AG08395 (cell line): Measurements from ENCODE around the gene ZBTB21.
A peak's percentile ranks its signal among the peaks of the same experiment; 100 is the strongest.
"Not testable (repeated sequence)": the region's sequence is repeated elsewhere in the genome, so short reads cannot be mapped to it uniquely, and the experiment has no call there.

ENCODE experiments used
- DNase-seq: peaks from one replicate; pipeline ENCODE4 v3.0.0; 2012; ENCODE audit warnings: mixed read lengths, low spot score

ZBTB21 gene

GRCh38 chr21:41966872-41967621, 43.1 kb downstream of the ZBTB21 start:
- no peak for DNase-seq

DNA sequence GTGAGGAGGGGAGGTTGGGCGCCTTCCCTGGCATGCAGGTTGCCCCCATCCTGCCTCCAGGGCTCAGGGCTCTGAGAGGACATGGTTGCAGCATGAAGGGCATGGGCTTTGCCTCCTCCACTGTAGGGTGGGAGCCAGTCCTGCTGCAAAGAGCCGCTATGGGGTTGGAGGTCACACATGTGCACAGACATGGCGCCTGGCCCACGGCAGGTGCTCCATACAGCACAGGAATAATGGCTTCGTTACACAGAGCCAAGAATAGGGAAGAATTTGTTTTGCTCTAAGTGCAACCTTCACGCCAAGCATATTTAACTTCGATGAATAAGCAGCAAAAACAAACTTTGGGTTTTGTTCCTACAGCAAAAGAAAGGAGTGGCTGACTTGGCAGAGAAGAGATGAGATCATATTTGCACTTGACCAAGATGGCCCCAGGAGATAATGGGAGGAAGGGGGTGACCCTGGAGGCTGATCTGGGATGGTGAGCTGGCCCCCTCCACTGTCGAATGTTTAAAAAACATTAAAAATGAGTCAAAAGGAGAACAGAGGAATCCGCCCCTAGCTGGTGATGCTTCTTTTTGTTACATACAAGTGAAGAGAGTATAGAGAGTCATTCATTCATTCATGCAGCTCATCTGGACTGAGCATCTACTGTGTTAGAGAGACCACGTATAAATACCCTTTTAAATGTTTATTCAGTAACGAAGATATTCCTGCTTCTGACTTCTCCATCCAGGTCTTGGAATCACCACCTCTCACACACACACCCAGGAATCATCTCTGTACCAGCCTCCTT, 43.9 kb downstream of the ZBTB21 start:
- DNase-seq, result no peak

DNA sequence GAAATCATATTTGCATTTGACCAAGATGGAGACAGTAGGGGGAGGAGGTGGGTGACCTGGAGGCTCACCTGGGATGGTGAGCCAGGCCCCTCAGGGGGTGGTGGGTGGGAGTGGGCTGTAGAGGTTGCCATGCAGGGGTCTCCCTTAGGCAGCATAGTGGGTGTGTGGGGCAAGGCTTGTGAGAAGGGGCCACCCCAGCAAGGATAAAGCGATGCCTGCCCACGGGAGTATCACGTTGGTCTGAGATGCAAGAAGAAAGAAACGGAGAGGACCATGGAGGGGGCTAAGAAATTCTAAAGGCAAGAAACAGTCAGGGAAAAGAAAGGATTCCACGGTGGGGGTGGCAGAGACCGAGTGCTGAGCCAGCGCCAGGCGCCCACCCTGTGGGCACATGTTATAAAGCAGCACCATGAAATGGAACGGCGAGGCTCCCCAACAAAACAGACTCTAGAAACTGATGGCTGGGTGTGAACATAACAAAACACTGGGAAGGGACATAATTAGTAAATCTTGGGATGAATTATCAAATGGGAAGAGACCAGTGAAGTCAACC, 44.6 kb downstream of the ZBTB21 start:
- DNase-seq, result no peak

DNA sequence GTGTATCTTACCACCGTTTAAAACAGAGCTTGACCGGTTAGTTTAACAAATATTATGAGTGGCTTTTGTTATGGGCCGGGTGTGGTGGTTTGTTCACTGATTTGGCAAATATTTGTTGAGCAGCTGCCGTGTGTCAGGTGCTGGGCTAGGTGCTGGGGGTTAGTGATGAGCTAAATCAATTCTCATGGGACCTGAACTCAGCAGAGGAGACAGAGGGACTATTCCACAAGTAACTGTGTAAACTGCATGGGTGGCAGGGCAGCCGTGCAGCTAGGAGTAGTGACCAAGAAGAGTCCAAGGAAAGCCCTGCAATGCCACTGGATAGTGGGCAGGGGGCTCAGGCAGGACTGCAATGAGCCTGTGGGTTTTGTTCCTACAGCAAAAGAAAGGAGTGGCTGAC, 45.1 kb downstream of the ZBTB21 start:
- DNase-seq, result no peak

- no peak for DNase-seq
These were observed 46.0 kb downstream of the ZBTB21 start for GRCh38 chr21:41964171-41964570.

DNA sequence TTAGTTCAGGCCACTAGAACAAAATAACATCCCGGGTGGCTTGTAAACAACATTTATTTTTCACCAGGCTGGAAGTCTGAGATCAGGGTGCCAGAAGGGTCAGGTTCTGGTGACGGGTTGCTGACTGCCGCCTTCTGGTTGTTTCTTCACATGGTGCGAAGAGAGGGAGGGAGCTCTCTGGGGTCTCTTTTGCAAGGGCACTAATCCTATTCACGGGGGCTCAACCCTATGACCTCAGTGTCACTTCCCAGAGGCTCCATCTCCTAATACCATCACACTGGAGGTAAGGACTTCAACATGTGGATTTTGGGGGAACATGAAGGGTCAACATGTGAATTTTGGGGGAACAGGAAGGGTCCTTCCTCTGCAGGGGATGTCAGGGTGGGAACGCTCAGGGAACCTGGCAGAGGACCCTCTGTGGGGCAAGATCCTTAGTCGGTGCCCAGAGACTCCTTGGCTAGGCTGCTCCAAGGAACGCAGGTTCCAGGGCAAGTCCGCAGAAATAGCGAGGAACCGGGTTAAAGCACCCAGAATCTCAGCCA, 47.7 kb downstream of the ZBTB21 start:
- no peak for DNase-seq

- no peak for DNase-seq
These were observed 48.4 kb downstream of the ZBTB21 start for GRCh38 chr21:41961753-41962152.

GRCh38 chr21:41961282-41961701, 48.9 kb downstream of the ZBTB21 start:
- DNase-seq, result no peak

- DNase-seq, result no peak
These were observed 49.8 kb downstream of the ZBTB21 start for GRCh38 chr21:41960386-41960785.

DNA sequence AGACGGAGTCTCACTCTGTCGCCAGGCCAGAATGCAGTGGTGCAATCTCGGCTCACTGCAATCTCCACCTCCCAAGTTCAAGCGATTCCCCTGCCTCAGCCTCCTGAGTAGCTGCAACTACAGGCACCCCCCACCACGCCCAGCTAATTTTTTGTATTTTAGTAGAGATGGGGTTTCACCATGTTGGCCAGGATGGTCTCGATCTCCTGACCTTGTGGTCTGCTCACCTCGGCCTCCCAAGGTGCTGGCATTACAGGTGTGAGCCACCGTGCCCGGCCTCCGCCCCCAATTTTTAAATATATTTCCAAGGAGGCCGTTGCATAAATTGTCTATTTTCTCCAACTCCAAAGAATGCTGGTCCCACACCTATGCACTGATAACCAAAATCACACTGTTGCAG, 50.5 kb downstream of the ZBTB21 start:
- not testable (repeated sequence) for DNase-seq

GRCh38 chr21:41958886-41959563, 51.1 kb downstream of the ZBTB21 start:
- DNase-seq, result no peak

GRCh38 chr21:41957991-41958766, 52.0 kb downstream of the ZBTB21 start:
- peak; percentile 85 for DNase-seq

- peak; percentile 73 for DNase-seq
These were observed 53.0 kb downstream of the ZBTB21 start for GRCh38 chr21:41956926-41957729.

GRCh38 chr21:41955516-41955915, 54.6 kb downstream of the ZBTB21 start:
- no peak for DNase-seq

DNA sequence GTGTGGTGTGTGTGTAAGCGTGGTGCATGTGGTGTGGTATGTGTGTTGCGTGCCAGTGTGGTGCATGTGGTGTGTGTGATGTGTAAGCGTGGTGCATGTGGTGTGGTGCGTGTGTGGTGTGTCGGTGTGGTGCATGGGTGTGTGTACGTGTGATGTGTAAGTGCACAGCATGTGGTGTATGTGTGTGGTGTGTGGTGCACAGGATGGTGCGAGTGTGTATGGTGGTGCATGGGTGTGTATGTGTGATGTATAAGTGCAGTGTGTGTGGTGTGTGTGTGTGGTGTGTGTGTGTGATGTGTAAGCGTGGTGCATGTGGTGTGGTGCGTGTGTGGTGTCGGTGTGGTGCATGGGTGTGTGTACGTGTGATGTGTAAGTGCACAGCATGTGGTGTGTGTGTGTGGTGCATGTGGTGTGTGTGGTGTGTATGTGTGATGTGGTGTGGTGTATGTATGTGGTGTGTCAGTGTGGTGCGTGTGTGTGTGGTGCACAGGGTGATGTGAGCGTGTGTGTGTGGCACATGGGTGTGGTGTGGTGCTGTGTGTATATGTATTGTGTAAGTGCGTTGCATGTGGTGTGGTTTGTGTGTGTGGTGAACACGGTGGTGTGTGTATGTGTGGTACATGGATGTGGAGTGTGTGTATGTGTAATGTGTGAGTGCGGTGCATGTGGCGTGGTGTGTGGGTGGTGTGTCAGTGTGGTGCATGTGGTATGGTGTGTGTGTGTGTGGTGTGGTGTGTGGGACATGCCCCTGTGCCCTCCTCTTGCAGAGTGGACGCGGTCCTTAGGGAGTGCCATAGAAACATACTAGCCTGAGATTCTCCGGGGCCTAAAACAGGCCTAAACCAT, 55.3 kb downstream of the ZBTB21 start:
- DNase-seq, result no peak

DNA sequence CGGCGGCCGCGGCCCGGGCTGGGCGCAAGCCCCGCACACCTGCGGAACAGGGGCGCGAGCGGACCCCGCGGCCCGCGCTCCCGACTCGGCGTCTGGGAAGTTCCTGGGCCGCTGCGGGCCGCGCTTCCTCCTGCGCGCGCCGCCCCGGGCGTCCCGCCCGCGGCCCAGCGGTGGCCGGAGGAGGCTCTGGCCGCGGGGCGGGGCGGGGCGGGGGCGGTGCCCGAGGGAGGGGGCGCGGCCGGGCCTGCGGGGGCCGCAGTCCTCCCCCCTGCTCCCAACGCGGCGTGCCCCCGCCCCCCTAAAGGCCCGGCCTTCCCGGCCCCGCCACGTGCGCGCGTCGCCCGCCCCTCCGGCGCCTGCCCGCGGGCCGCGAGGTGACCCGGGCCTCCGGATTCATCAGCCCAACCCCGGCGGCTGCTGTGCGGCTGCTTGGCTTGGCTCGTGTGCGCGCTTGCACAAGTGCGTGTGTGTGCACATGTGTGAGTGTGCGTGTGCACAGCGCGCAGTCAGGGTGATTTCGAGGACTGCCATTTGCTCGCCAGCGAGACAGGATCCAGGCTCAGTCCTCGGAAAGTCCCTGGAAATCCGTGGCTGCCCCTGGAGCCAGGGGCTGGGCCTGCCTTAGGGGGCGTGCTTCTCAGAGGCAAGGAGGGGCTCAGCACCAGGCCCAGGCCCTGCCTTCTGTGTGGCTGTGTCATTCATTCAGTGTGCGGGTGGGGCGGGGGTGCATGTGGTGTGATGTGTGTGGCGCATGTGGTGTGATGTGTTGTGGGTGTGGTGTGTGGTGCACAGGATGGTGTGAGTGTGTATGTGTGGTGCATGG, 56.1 kb downstream of the ZBTB21 start, which contains the start of gene C2CD2:
Gene C2CD2, minus strand, starts transcription at position 188 of the 823 bp plus-strand sequence. CDS start 370 bp downstream, outside the sequence.
- peak; percentile 96 for DNase-seq

DNA sequence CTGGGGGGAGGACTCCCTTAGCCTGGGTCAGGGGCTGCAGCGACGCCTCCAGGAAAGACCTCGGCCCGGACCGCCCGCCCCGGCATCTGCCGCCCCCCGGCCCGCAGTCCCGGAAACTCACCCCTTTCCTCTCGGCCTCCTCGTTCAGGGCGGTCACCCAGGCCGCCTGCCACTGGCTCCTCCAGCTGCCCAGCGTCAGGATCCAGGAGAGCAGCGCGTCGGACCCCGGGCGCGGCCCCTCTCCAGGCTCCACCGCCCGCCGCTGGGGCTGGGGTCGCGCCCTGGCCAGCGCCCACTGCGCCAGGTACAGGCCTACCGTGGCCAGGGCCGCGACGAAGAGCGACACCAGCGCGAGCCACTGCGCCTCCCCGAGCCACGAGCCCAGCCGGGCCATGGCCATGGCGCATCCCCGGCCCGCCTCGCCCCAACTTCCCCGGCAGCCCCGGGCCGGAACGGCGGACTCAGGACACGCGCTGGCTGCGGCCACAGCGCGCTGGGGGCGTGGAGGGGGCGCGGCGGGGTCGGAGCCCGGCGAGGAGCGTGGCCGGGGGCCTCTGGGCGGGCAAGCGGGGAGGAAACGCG, 56.8 kb downstream of the ZBTB21 start:
- DNase-seq, result no peak

- DNase-seq, result no peak
These were observed 57.5 kb downstream of the ZBTB21 start for GRCh38 chr21:41952568-41953248.
